Hepatocyte (in vitro differentiated cells): ENCODE data around the gene SYT1.
"Not testable (repeated sequence)": the region's sequence is repeated elsewhere in the genome, so short reads cannot be mapped to it uniquely, and the experiment has no call there.

Experiments used
- CTCF ChIP-seq: fragments of 200-600 bp; sonication (generic); IDR thresholded peaks from 2 replicates; pipeline ENCODE4 v1.5.1; 2016; ENCODE audit warnings: antibody characterized with exemption, mild to moderate bottlenecking; ENCODE audit not compliant: poor library complexity
- EZH2 ChIP-seq: fragments of 200-600 bp; sonication (generic); IDR thresholded peaks from 2 replicates; pipeline ENCODE4 v1.6.1; 2016; ENCODE audit warnings: antibody characterized with exemption, mild to moderate bottlenecking, borderline replicate concordance

DNA sequence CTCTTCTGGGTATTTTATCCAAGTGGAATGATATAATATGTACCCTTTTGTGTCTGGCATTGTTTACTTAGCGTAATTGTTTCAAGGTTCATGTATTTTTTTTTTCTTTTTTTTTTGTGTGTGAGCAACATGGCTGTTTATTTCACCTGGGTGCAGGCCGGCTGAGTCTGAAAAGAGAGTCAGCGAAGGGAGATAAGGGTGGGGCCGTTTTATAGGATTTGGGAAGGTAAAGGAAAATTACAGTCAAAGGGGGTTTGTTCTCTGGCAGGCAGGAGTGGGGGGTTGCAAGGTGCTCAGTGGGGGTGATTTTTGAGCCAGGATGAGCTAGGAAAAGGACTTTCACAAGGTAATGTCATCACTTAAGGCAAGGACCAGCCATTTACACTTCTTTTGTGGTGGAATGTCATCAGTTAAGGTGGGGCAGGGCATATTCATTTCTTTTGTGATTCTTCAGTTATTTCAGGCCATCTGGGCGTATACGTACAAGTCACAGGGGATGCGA is 24.0 kb upstream of the SYT1 start:
- not testable (repeated sequence) for TF ChIP-seq EZH2, CTCF
